K562 (cell line): Measurements from ENCODE around the gene NPDC1. TPM values are rescaled to one million over a fixed set of nuclear protein-coding genes. Genes with fewer than 3 reads are reported as not detected.

Source experiments
- ATAC-seq: fragments of 200-7000 bp; cut with Tn5 transposase; 3 replicates; pipeline ENCODE4 v1.9.1; 2020; ENCODE audit warnings: moderate library complexity
- BruUV-seq: library from RNA; stranded (reverse); fragments of 400-500 nt; replicated peaks from 2 replicates; lab custom pipeline; 2021; lab: Mats Ljungman, UMichigan
- CTCF ChIA-PET: fragments of 300-600 bp; formaldehyde crosslinking; extraction: SDS; loops from one replicate; lab custom pipeline; 2021; ENCODE audit warnings: low intra/inter-chr PET ratio; lab: Yijun Ruan, JAX
- POLR2A ChIA-PET: fragments of 300-600, 350-650 bp; sonication (Branson Sonifier 250); formaldehyde crosslinking; extraction: SDS; loops from one replicate; lab custom pipeline; 2021; ENCODE audit warnings: antibody characterized with exemption, inconsistent platforms; lab: Yijun Ruan, JAX
- DNase-seq, 4 experiments: peaks; one replicate each; pipeline versions ENCODE4 v3.0.0 to v3.0.0-alpha.2; 2011 to 2018; ENCODE audit warnings: low spot score in 3 of 4, mixed read lengths in 3 of 4; ENCODE audit errors: extremely low read depth in 1 of 4
- FAIRE-seq: peaks from 2 replicates; lab custom pipeline; 2011; peaks lifted over from hg19 to GRCh38; lab: Jason Lieb, UNC
- H2AFZ ChIP-seq: 2 replicates; pipeline ENCODE4 v1.6.0; 2011; ENCODE audit warnings: low read depth, low read length, control low read depth, inconsistent platforms
- H3K27ac ChIP-seq: fragments of 200-600 bp; 3 replicates; pipeline ENCODE4 v1.8.0; 2011; ENCODE audit warnings: low read depth, mild to moderate bottlenecking, control low read depth, inconsistent platforms, low read length, moderate library complexity, mixed read lengths; ENCODE audit errors: extremely low read depth
- H3K27me3 ChIP-seq, 2 experiments: fragments of 300-600 bp in 1 of 2; 2 replicates in 1 of 2; 3 replicates in 1 of 2; pipeline versions ENCODE4 v1.6.0 to v1.8.0; 2011; ENCODE audit warnings: inconsistent platforms in 2 of 2, low read length in 2 of 2, mild to moderate bottlenecking in 1 of 2, mixed read lengths in 1 of 2, moderate library complexity in 1 of 2; ENCODE audit not compliant: control insufficient read depth in 2 of 2, insufficient read depth in 2 of 2
- H3K36me3 ChIP-seq: fragments of 300-600 bp; 3 replicates; pipeline ENCODE4 v1.8.0; 2011; ENCODE audit warnings: mild to moderate bottlenecking, low read length, inconsistent platforms; ENCODE audit not compliant: control insufficient read depth, insufficient read depth
- H3K4me1 ChIP-seq, 2 experiments: fragments of 200-600 bp in 1 of 2; replicated peaks in 1 of 2; 2 replicates in 1 of 2; 3 replicates in 1 of 2; pipeline versions ENCODE4 v1.5.1 to v1.8.0; 2011; ENCODE audit warnings: inconsistent platforms in 2 of 2, low read length in 2 of 2, mild to moderate bottlenecking in 1 of 2, mixed read lengths in 1 of 2, moderate library complexity in 1 of 2; ENCODE audit not compliant: control insufficient read depth in 2 of 2, insufficient read depth in 2 of 2
- H3K4me2 ChIP-seq: 2 replicates; pipeline ENCODE4 v1.6.1; 2011; ENCODE audit warnings: low read length, control low read depth, inconsistent platforms, mixed read lengths; ENCODE audit not compliant: insufficient read depth
- H3K4me3 ChIP-seq: fragments of 200-600 bp; sonication (generic), shearing (Covaris generic); 2 replicates; pipeline ENCODE4 v1.5.1; 2016; ENCODE audit warnings: control low read depth, inconsistent platforms
- H3K79me2 ChIP-seq: fragments of 200-600 bp; 3 replicates; pipeline ENCODE4 v1.8.0; 2011; ENCODE audit warnings: low read length, inconsistent platforms; ENCODE audit not compliant: control insufficient read depth, insufficient read depth
- H3K9ac ChIP-seq, 2 experiments: 2 replicates each; pipeline versions ENCODE4 v1.6.0 to v1.6.1; 2011; ENCODE audit warnings: low read depth in 2 of 2, low read length in 2 of 2, control low read depth in 1 of 2, inconsistent platforms in 1 of 2, mild to moderate bottlenecking in 1 of 2, mixed read lengths in 1 of 2; ENCODE audit not compliant: insufficient read depth in 1 of 2
- H3K9me1 ChIP-seq: one replicate; pipeline ENCODE4 v1.6.0; 2011; ENCODE audit warnings: inconsistent platforms, mild to moderate bottlenecking, low read length, moderate library complexity; ENCODE audit not compliant: control insufficient read depth, insufficient read depth
- H3K9me3 ChIP-seq: replicated peaks from 2 replicates; pipeline ENCODE4 v1.5.1; 2011; ENCODE audit warnings: low read depth, low read length, inconsistent platforms; ENCODE audit not compliant: control insufficient read depth, insufficient read depth
- H4K20me1 ChIP-seq: replicated peaks from 2 replicates; pipeline ENCODE4 v1.6.1; 2011; ENCODE audit warnings: low read length, inconsistent platforms, mixed read lengths; ENCODE audit not compliant: control insufficient read depth, insufficient read depth
- BHLHE40 ChIP-seq: IDR thresholded peaks from 2 replicates; pipeline ENCODE4 v1.6.1; 2011; ENCODE audit warnings: low read length, improper control_type of control experiment
- DPF2 ChIP-seq: fragments of 450-650 bp; IDR thresholded peaks from 2 replicates; pipeline ENCODE4 v1.6.1; 2016
- GABPB1 ChIP-seq: sonication (generic); formaldehyde crosslinking; IDR thresholded peaks from 2 replicates; pipeline ENCODE4 v1.8.0; 2022; ENCODE audit warnings: mild to moderate bottlenecking, missing genetic modification reagents
- KLF10 ChIP-seq: fragments of 250-450 bp; sonication (Bioruptor Pico); IDR thresholded peaks from 2 replicates; pipeline ENCODE4 v1.6.1; 2021; ENCODE audit warnings: matching md5 sums
- KLF16 ChIP-seq: IDR thresholded peaks from 2 replicates; pipeline ENCODE4 v1.6.1; 2016; ENCODE audit warnings: antibody characterized with exemption
- MAFF ChIP-seq: IDR thresholded peaks from 2 replicates; pipeline ENCODE4 v1.6.1; 2012; ENCODE audit warnings: low read length, improper control_type of control experiment
- PHB2 ChIP-seq: fragments of 450-650 bp; IDR thresholded peaks from 2 replicates; pipeline ENCODE4 v1.6.1; 2017; ENCODE audit warnings: low read depth
- RBBP5 ChIP-seq: fragments of 200-600 bp; sonication (generic); IDR thresholded peaks from 2 replicates; pipeline ENCODE4 v1.6.1; 2012; ENCODE audit warnings: borderline replicate concordance, mild to moderate bottlenecking, low read length, control low read depth, inconsistent platforms; ENCODE audit not compliant: insufficient read depth, poor library complexity, severe bottlenecking
- SMC3 ChIP-seq: conservative IDR thresholded peaks from 2 replicates; pipeline ENCODE4 v1.6.1; 2011; ENCODE audit warnings: low read depth, low read length, improper control_type of control experiment; ENCODE audit not compliant: insufficient read depth
- SUPT5H ChIP-seq: fragments of 450-650 bp; IDR thresholded peaks from 2 replicates; pipeline ENCODE4 v1.6.1; 2016
- ZNF408 ChIP-seq: fragments of 250-450 bp; sonication (Bioruptor Pico); IDR thresholded peaks from 2 replicates; pipeline ENCODE4 v1.4.0; 2020; ENCODE audit warnings: low read depth, mild to moderate bottlenecking, moderate library complexity
- ZNF609 ChIP-seq: sonication (generic); formaldehyde crosslinking; IDR thresholded peaks from 2 replicates; pipeline ENCODE4 v1.8.1; 2023; ENCODE audit warnings: missing genetic modification reagents, mild to moderate bottlenecking, borderline replicate concordance
- WGBS: fragments of 100-300 bp; shearing (Covaris generic); methylation state at CpG from one replicate; pipeline ENCODE4 v1.1.6; 2016; ENCODE audit warnings: low coverage, mixed read lengths; ENCODE audit not compliant: insufficient coverage; ENCODE audit errors: missing lambda C conversion rate; 5-methylcytosine and 5-hydroxymethylcytosine counted together
- in situ Hi-C: fragments of 300-500 bp; cut with MboI; formaldehyde crosslinking; loops from 4 replicates; pipeline ENCODE4 v1.15.0; 2018; ENCODE audit warnings: inconsistent platforms, mixed read lengths
- intact Hi-C: fragments of 100-400 bp; cut with micrococcal nuclease; formaldehyde crosslinking; loops from 2 replicates; pipeline ENCODE4 v1.14.2; 2022
- polyA plus RNA-seq, 8 experiments: library from polyadenylated mRNA; depleted of rRNA in 4 of 8; stranded (reverse) in 5 of 8; unstranded in 3 of 8; fragments of >200 nt; fragmentation: Nextera tagmentation in 2 of 8; fragmentation: Illumina TruSeq in 1 of 8; extraction: Ambion mirVana in 2 of 8; extraction: Trizol in 1 of 8; gene quantifications; 2 replicates each; pipeline versions ENCODE4 v1.2.1 to v1.2.3, GENCODE V29; 2011 to 2014; ENCODE audit warnings: inconsistent platforms in 1 of 8, missing spikeins in 1 of 8
- total RNA-seq, 7 experiments: library from RNA; depleted of rRNA in 6 of 7; stranded (reverse); fragments of >200 nt in 6 of 7; fragmentation: Illumina TruSeq in 2 of 7; extraction: Trizol in 2 of 7; gene quantifications; 2 replicates each; pipeline versions ENCODE4 v1.2.1 to v1.2.3, GENCODE V29; 2011 to 2021; ENCODE audit warnings: low replicate concordance in 1 of 7
- TF ChIP-seq, protein P1 (sequence below): sonication (generic); formaldehyde crosslinking; IDR thresholded peaks from 2 replicates; pipeline ENCODE4 v1.8.0; 2022; ENCODE audit warnings: missing genetic modification reagents, mild to moderate bottlenecking, moderate library complexity, borderline replicate concordance
- TF ChIP-seq, protein P2 (sequence below): fragments of 250-450 bp; sonication (Bioruptor Pico); IDR thresholded peaks from 2 replicates; pipeline ENCODE4 v1.5.0; 2021

Gene NPDC1
- total and polyA plus RNA-seq, 9 of the 15 experiments (the other 6 are each of a cell fraction or from before 2014, with no cell fraction given), result 0.06 to 2.1 (median 0.53) TPM; not detected in 3

DNA sequence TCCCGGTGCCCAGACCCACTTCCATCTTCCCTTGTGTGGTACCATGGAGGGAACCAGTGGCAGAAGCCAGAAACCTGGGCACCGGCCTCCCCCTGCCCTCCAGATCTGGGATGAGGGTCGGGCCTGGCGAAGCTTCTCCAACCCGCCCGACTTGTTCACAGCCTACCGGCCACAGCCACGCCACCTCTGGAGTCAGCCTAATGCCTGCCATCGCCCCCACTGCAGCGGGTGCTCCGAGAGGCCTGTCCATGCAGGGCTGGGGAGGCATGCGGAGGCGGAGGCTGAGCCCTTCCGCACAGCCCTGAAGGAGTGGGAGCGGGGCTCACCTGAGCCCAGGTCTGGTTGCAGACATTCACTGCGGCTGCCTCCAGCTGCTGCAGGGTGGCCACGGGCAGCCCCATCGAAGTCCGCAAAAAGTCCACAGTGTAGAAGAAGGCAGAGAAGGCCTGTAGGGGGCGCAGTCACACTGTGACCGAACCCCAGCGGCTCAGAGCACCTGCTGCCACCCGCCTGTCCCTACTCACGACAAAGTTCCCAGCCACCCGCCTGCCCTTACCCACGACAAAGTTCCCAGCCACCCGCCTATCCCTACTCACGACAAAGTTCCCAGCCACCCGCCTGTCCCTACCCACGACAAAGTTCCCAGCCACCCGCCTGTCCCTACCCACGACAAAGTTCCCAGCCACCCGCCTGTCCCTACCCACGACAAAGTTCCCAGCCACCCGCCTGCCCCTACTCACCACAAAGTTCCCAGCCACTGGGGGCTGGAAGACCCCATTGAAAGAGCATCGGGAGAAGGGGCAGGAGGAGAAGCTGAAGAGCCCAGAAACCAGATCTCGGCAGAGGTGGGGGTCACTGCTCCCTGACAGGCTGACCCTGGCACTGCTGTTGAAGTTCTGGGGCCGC lies 3.8 kb upstream of the NPDC1 start:
- H3K4me3 ChIP-seq, result no peak overlapping the region
- intact Hi-C loops, result loop anchor here (2.0 to 5.0 kb wide), 2 partner anchors 68 to 177 kb away; partner anchors contain the start of gene RNF224
- CTCF ChIA-PET, result interaction anchor here (0.6 to 1.6 kb wide), 4 partner anchors 17 to 187 kb away, joined by 3 to 6 read pairs (median 4); partner anchors contain the start of genes ANAPC2 and SSNA1
- H3K4me2 ChIP-seq, result no peak overlapping the region
- POLR2A ChIA-PET, result interaction anchor here (0.6 to 1.8 kb wide), 3 partner anchors 190 to 404 kb away, joined by 3 to 4 read pairs (median 4); no protein-coding TSS in a partner anchor
- H3K79me2 ChIP-seq, result no peaks in the 10 kb centered on the region
- BruUV-seq, result no TSS peak
- no peaks in the 10 kb centered on the region for H3K9me3 ChIP-seq
- FAIRE-seq (peak; percentile 83), ATAC-seq (peak; percentile 84), DNase-seq (peak; percentile 73 to 85 (median 77))
- H3K27me3 ChIP-seq, result peaks cover 1 to 24% of the 10 kb centered on the region in 2 experiments; a peak in 4 of 5 replicates
- 10% methylated on average over 34 of the region's 38 CpGs for WGBS
- H3K27ac ChIP-seq, result no peak overlapping the region
- in situ Hi-C loops, result no loop called here
- peaks cover 2 to 76% of the 10 kb centered on the region in 2 experiments; a peak in 3 of 5 replicates for H3K4me1 ChIP-seq
- H2AFZ ChIP-seq, result no peak overlapping the region
- 0 out of 4 replicates have a peak overlapping the region, but pooled peaks of 1 of the 2 experiments have one; percentile 45 for H3K9ac ChIP-seq
- H3K9me1 ChIP-seq, result peaks cover 2% of the 10 kb centered on the region
- peaks cover 34% of the 10 kb centered on the region for H4K20me1 ChIP-seq
- no peaks in the 10 kb centered on the region for H3K36me3 ChIP-seq
- TF ChIP-seq, protein P1, sequence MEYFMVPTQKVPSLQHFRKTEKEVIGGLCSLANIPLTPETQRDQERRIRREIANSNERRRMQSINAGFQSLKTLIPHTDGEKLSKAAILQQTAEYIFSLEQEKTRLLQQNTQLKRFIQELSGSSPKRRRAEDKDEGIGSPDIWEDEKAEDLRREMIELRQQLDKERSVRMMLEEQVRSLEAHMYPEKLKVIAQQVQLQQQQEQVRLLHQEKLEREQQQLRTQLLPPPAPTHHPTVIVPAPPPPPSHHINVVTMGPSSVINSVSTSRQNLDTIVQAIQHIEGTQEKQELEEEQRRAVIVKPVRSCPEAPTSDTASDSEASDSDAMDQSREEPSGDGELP (CRISPR knock-in tag), result peak; percentile 68; the same call in 1 of the 2 replicates
- TF ChIP-seq RBBP5 (no peak), PHB2 (no peak), GABPB1 (CRISPR knock-in tag) (peak; percentile 37; the same call in 1 of the 2 replicates), SUPT5H (no peak), MAFF (no peak), KLF10 (CRISPR knock-in tag) (no peak), ZNF609 (no peak), DPF2 (no peak), SMC3 (peak; percentile 47), KLF16 (no peak), ZNF408 (CRISPR knock-in tag) (no peak), BHLHE40 (no peak)
- TF ChIP-seq, protein P2, sequence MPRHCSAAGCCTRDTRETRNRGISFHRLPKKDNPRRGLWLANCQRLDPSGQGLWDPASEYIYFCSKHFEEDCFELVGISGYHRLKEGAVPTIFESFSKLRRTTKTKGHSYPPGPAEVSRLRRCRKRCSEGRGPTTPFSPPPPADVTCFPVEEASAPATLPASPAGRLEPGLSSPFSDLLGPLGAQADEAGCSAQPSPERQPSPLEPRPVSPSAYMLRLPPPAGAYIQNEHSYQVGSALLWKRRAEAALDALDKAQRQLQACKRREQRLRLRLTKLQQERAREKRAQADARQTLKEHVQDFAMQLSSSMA (CRISPR knock-in tag), result no peak
